AG04449 (cell line): Measurements from ENCODE around the gene MTM1.
A peak's percentile ranks its signal among the peaks of the same experiment; 100 is the strongest.

Experiments
- CTCF ChIA-PET: fragments of 350-600 bp; formaldehyde crosslinking; extraction: SDS; loops from one replicate; lab custom pipeline; 2021; ENCODE audit warnings: antibody characterized with exemption; lab: Yijun Ruan, JAX
- POLR2A ChIA-PET: fragments of 400-600, 350-600 bp; formaldehyde crosslinking; extraction: SDS; loops from one replicate; lab custom pipeline; 2020; ENCODE audit warnings: antibody characterized with exemption, inconsistent platforms; lab: Yijun Ruan, JAX
- DNase-seq: peaks from one replicate; pipeline ENCODE4 v3.0.0-alpha.2; 2010; ENCODE audit warnings: low read depth, low spot score
- H3K4me3 ChIP-seq: 2 replicates; pipeline ENCODE4 v1.5.1; 2011; ENCODE audit warnings: low read depth, mild to moderate bottlenecking, control low read depth, low read length
- CTCF ChIP-seq: IDR thresholded peaks from one replicate; pipeline ENCODE4 v1.5.1; 2011; ENCODE audit warnings: mild to moderate bottlenecking, moderate library complexity, low read length, control low read depth, inconsistent platforms; ENCODE audit not compliant: insufficient read depth; ENCODE audit errors: missing control alignments

Gene MTM1

GRCh38 chrX:150700107-150700506, 131.7 kb downstream of the MTM1 start:
- H3K4me3 ChIP-seq = no peak overlapping the region
- no peak for TF ChIP-seq CTCF
- CTCF ChIA-PET = interaction anchor here (1.3 kb wide), 1 partner anchor 17 kb away, joined by 5 read pairs; no protein-coding TSS in a partner anchor
- no peak for DNase-seq
- POLR2A ChIA-PET = no interaction called here

- H3K4me3 ChIP-seq = no peak overlapping the region
- no peak for TF ChIP-seq CTCF
- DNase-seq = no peak
- CTCF ChIA-PET = interaction anchor here (0.9 to 2.3 kb wide), 3 partner anchors 14 to 216 kb away, joined by 3 to 10 read pairs (median 5); no protein-coding TSS in a partner anchor
- POLR2A ChIA-PET = no interaction called here
These were observed 133.0 kb downstream of the MTM1 start for GRCh38 chrX:150701377-150701776.

- ChIA-PET CTCF (interaction anchor here (0.9 to 2.3 kb wide), 3 partner anchors 12 to 18 kb away, joined by 3 to 10 read pairs (median 9); no protein-coding TSS in a partner anchor), POLR2A (interaction anchor here (0.8 to 0.9 kb wide), 2 partner anchors 10 to 339 kb away, joined by 3 read pairs; partner anchors contain the start of gene MTMR1)
- TF ChIP-seq CTCF = no peak
- no peak for DNase-seq
- no peak overlapping the region for H3K4me3 ChIP-seq
These were observed 134.7 kb downstream of the MTM1 start for GRCh38 chrX:150702966-150703694.

GRCh38 chrX:150703695-150703974, 135.2 kb downstream of the MTM1 start:
- no peak for DNase-seq
- no peak for TF ChIP-seq CTCF
- ChIA-PET CTCF (interaction anchor here (0.9 to 2.2 kb wide), 2 partner anchors 15 to 17 kb away, joined by 3 to 9 read pairs; no protein-coding TSS in a partner anchor), POLR2A (interaction anchor here (0.8 to 0.9 kb wide), 2 partner anchors 11 to 340 kb away, joined by 3 read pairs; partner anchors contain the start of gene MTMR1)
- H3K4me3 ChIP-seq = no peak overlapping the region

- no peak overlapping the region for H3K4me3 ChIP-seq
- DNase-seq = peak; percentile 33
- POLR2A ChIA-PET = no interaction called here
- CTCF ChIA-PET = interaction anchor here (0.9 kb wide), 1 partner anchor 17 kb away, joined by 3 read pairs; no protein-coding TSS in a partner anchor
- TF ChIP-seq CTCF = no peak
These were observed 135.7 kb downstream of the MTM1 start for GRCh38 chrX:150704030-150704613.

GRCh38 chrX:150712619-150713018, 144.2 kb downstream of the MTM1 start:
- POLR2A ChIA-PET = no interaction called here
- H3K4me3 ChIP-seq = no peak overlapping the region

More at GRCh38 chrX:150712619-150713018, 144.2 kb downstream of the MTM1 start:
- DNase-seq = no peak
- CTCF ChIA-PET = interaction anchor here (1.1 kb wide), 1 partner anchor 169 kb away, joined by 3 read pairs; no protein-coding TSS in a partner anchor
- TF ChIP-seq CTCF = no peak
